CD14-positive monocyte (primary cell): ENCODE data around the gene NRSN2. TPM values are rescaled to one million over a fixed set of nuclear protein-coding genes. Genes with fewer than 3 reads are reported as not detected.

Experiments
- DNase-seq, 3 donors: peaks; one replicate each; pipeline ENCODE4 v3.0.0-alpha.2; 2011 to 2022
- H2AFZ ChIP-seq: 2 replicates; pipeline ENCODE4 v1.6.0; 2012; ENCODE audit warnings: mild to moderate bottlenecking, low read depth, low read length, inconsistent platforms; ENCODE audit not compliant: insufficient read depth, poor library complexity, severe bottlenecking
- H3K27ac ChIP-seq, 2 donors: 1 replicate in 1 of 2; 2 replicates in 1 of 2; pipeline ENCODE4 v1.5.1; 2012 to 2013; ENCODE audit warnings: low read length in 2 of 2, control low read depth in 1 of 2, inconsistent platforms in 1 of 2, low read depth in 1 of 2, mild to moderate bottlenecking in 1 of 2
- H3K27me3 ChIP-seq, 2 donors: one replicate each; pipeline versions ENCODE4 v1.6.0 to v1.6.1; 2011 to 2013; ENCODE audit warnings: low read length in 2 of 2; ENCODE audit not compliant: control insufficient read depth in 2 of 2, insufficient read depth in 2 of 2
- H3K36me3 ChIP-seq, 2 donors: replicated peaks in 1 of 2; 1 replicate in 1 of 2; 2 replicates in 1 of 2; pipeline versions ENCODE4 v1.5.1 to v1.6.1; 2012 to 2013; ENCODE audit warnings: low read length in 2 of 2, control low read depth in 1 of 2, inconsistent platforms in 1 of 2, mild to moderate bottlenecking in 1 of 2; ENCODE audit not compliant: insufficient read depth in 2 of 2, control insufficient read depth in 1 of 2
- H3K4me1 ChIP-seq, 2 donors: 1 replicate in 1 of 2; 2 replicates in 1 of 2; pipeline versions ENCODE4 v1.5.1 to v1.6.1; 2012 to 2013; ENCODE audit warnings: low read length in 2 of 2, control low read depth in 1 of 2, inconsistent platforms in 1 of 2, mild to moderate bottlenecking in 1 of 2, moderate library complexity in 1 of 2; ENCODE audit not compliant: insufficient read depth in 2 of 2, control insufficient read depth in 1 of 2
- H3K4me2 ChIP-seq: replicated peaks from 2 replicates; pipeline ENCODE3; 2012; ENCODE audit warnings: low read length, moderate library complexity, mild to moderate bottlenecking; ENCODE audit not compliant: poor library complexity, severe bottlenecking; ENCODE audit errors: extremely low read depth
- H3K4me3 ChIP-seq, 3 experiments: fragments of 200-600 bp in 1 of 3; sonication (generic) in 1 of 3; replicated peaks in 1 of 3; 1 replicate in 2 of 3; 2 replicates in 1 of 3; pipeline ENCODE4 v1.5.1; 2011 to 2013; ENCODE audit warnings: low read length in 3 of 3, mild to moderate bottlenecking in 3 of 3, control low read depth in 2 of 3, low read depth in 2 of 3, inconsistent platforms in 1 of 3, moderate library complexity in 1 of 3
- H3K79me2 ChIP-seq: 2 replicates; pipeline ENCODE4 v1.6.0; 2012; ENCODE audit warnings: mild to moderate bottlenecking, control low read depth, inconsistent platforms, low read length, moderate library complexity; ENCODE audit not compliant: insufficient read depth
- H3K9ac ChIP-seq: 2 replicates; pipeline ENCODE4 v1.6.0; 2017; ENCODE audit warnings: low read length, mild to moderate bottlenecking; ENCODE audit not compliant: insufficient read depth, poor library complexity, severe bottlenecking
- H3K9me3 ChIP-seq, 2 donors: replicated peaks in 1 of 2; 1 replicate in 1 of 2; 2 replicates in 1 of 2; pipeline versions ENCODE4 v1.5.1 to v1.6.1; 2012 to 2013; ENCODE audit warnings: low read length in 2 of 2, control low read depth in 1 of 2; ENCODE audit not compliant: control insufficient read depth in 1 of 2, insufficient read depth in 1 of 2
- H4K20me1 ChIP-seq: 2 replicates; pipeline ENCODE4 v1.6.0; 2012; ENCODE audit warnings: mild to moderate bottlenecking, low read length, control low read depth, moderate library complexity; ENCODE audit not compliant: insufficient read depth
- H3K27ac Mint-ChIP-seq, 7 donors: one replicate each; pipeline ENCODE4 v1.8.0; 2020; ENCODE audit warnings: mild to moderate bottlenecking in 7 of 7, mixed read lengths in 7 of 7, moderate library complexity in 6 of 7, inconsistent platforms in 2 of 7
- H3K27me3 Mint-ChIP-seq, 3 donors: one replicate each; pipeline ENCODE4 v1.8.0; 2021 to 2022; ENCODE audit warnings: low read depth in 3 of 3, mild to moderate bottlenecking in 3 of 3, mixed read lengths in 3 of 3, moderate library complexity in 3 of 3, inconsistent platforms in 1 of 3
- H3K36me3 Mint-ChIP-seq, 2 donors: one replicate each; pipeline ENCODE4 v1.8.0; 2020; ENCODE audit warnings: mixed read lengths in 2 of 2, inconsistent platforms in 1 of 2, mild to moderate bottlenecking in 1 of 2
- H3K4me1 Mint-ChIP-seq: one replicate; pipeline ENCODE4 v1.8.0; 2020; ENCODE audit warnings: mild to moderate bottlenecking, mixed read lengths
- H3K4me3 Mint-ChIP-seq, 2 donors: one replicate each; pipeline ENCODE4 v1.8.0; 2020; ENCODE audit warnings: mild to moderate bottlenecking in 2 of 2, mixed read lengths in 2 of 2, moderate library complexity in 1 of 2
- H3K9me3 Mint-ChIP-seq, 7 donors: one replicate each; pipeline ENCODE4 v1.8.0; 2020 to 2022; ENCODE audit warnings: mixed read lengths in 7 of 7, mild to moderate bottlenecking in 6 of 7, moderate library complexity in 6 of 7, inconsistent platforms in 2 of 7
- WGBS: methylation state at CpG from one replicate; pipeline ENCODE4 v1.1.5; 2013; ENCODE audit warnings: missing lambda C conversion rate; ENCODE audit not compliant: insufficient coverage; 5-methylcytosine and 5-hydroxymethylcytosine counted together
- intact Hi-C, 2 donors: fragments of 100-400 bp; cut with micrococcal nuclease; formaldehyde crosslinking; loops; one replicate each; pipeline versions ENCODE4 v1.15.0 to v1.15.1; 2023
- polyA plus RNA-seq, 3 donors: library from polyadenylated mRNA; depleted of rRNA in 1 of 3; unstranded in 2 of 3; stranded (reverse) in 1 of 3; fragments of 300-500 nt in 2 of 3; fragments of >200 nt in 1 of 3; fragmentation: Illumina TruSeq in 2 of 3; gene quantifications; 1 replicate in 2 of 3; 2 replicates in 1 of 3; pipeline ENCODE4 v1.2.3, GENCODE V29; 2012 to 2021
- TF ChIP-seq, protein P1 (sequence below): fragments of 200-600 bp; IDR thresholded peaks from one replicate; pipeline ENCODE4 v1.8.0; 2022; ENCODE audit warnings: antibody characterized with exemption, mild to moderate bottlenecking

NRSN2 gene
- polyA plus RNA-seq, 3 donors: 0.09 to 0.73 (median 0.56) TPM

DNA sequence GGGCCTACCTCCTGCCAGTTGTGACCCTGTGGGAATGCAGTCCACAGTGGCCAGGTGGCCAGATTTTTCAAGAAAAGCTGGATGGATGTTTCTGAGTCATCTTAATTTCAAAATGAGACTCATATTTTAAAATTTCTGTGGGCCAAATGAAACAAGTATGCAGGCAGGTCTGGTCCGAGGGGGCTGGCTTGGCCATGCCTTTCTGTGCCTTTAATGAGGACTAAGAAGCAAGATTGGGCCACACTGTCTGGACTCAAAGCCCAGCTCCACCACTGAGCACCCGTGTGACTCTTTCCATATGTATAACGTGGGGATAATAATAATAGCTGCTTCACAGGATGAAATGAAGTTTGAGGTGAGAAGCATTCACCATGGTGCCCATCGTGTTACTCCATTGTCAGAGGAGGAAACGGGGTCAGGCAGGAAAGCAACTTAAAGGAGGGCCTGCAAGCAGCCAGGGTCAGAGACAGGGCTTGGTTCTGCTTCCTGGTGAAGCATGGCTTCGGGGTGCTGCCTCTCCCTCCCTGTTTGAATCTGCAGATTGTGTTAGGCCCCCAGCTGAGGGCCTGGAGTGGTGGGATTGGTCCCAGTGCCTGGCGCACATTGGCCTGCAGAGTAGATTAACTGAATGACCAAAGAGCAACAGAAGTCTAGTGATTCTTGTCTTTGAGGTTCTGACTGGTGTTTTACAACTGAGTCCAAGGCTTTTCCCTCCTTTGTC, 17.8 kb upstream of the NRSN2 start:
- Mint-ChIP-seq H3K9me3 (peaks cover 0 to 6% (median 0%) of the 10 kb centered on the region in 7 donors), H3K4me3 (peak overlapping the region in 1 of 2 donors; percentile 11), H3K27ac (peak overlapping the region in 1 of 7 donors; percentile 39), H3K4me1 (peaks cover 43% of the 10 kb centered on the region), H3K36me3 (no peaks in the 10 kb centered on the region), H3K27me3 (peaks cover 7 to 25% (median 18%) of the 10 kb centered on the region in 3 donors)
- peaks cover 35 to 44% of the 10 kb centered on the region in 2 donors for H3K4me1 ChIP-seq
- WGBS: 55% methylated on average over 6 of the region's 7 CpGs
- no peaks in the 10 kb centered on the region for H3K9me3 ChIP-seq
- intact Hi-C loops: no loop called here
- TF ChIP-seq, protein P1, sequence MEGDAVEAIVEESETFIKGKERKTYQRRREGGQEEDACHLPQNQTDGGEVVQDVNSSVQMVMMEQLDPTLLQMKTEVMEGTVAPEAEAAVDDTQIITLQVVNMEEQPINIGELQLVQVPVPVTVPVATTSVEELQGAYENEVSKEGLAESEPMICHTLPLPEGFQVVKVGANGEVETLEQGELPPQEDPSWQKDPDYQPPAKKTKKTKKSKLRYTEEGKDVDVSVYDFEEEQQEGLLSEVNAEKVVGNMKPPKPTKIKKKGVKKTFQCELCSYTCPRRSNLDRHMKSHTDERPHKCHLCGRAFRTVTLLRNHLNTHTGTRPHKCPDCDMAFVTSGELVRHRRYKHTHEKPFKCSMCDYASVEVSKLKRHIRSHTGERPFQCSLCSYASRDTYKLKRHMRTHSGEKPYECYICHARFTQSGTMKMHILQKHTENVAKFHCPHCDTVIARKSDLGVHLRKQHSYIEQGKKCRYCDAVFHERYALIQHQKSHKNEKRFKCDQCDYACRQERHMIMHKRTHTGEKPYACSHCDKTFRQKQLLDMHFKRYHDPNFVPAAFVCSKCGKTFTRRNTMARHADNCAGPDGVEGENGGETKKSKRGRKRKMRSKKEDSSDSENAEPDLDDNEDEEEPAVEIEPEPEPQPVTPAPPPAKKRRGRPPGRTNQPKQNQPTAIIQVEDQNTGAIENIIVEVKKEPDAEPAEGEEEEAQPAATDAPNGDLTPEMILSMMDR: no peak
- no peak overlapping the region for H2AFZ ChIP-seq
- H3K36me3 ChIP-seq: no peaks in the 10 kb centered on the region
- H3K9ac ChIP-seq: no peak overlapping the region
- H3K27ac ChIP-seq: no peak overlapping the region
- no peak overlapping the region for H3K4me3 ChIP-seq
- H3K79me2 ChIP-seq: no peaks in the 10 kb centered on the region
- H3K4me2 ChIP-seq: no peak overlapping the region
- DNase-seq: no peak
- H4K20me1 ChIP-seq: no peaks in the 10 kb centered on the region
- H3K27me3 ChIP-seq: peaks cover 4 to 13% of the 10 kb centered on the region in 2 donors

DNA sequence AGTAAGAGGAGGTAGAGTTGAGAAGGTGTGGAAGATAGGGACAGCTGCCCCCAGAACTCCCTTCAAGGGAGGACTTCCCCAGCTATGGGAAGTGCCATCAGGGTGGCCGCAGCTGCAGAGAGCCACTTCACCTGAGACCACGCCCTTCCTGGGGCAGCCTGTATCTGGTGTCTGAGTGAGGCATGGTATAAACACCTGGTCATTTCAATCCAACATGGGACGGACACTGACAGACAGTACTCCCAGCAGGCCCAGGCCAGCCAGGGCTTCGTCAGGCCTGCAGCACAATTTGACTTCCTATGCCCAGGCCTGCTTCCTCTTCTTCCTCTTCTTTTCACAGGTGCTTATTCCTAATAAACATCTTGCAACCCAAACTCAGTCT, 17.1 kb upstream of the NRSN2 start:
- H3K36me3 ChIP-seq: no peaks in the 10 kb centered on the region
- Mint-ChIP-seq H3K9me3 (peaks cover 0 to 6% (median 0%) of the 10 kb centered on the region in 7 donors), H3K27me3 (peaks cover 7 to 21% (median 18%) of the 10 kb centered on the region in 3 donors), H3K27ac (no peak overlapping the region), H3K36me3 (no peaks in the 10 kb centered on the region), H3K4me3 (no peak overlapping the region), H3K4me1 (peaks cover 39% of the 10 kb centered on the region)
- TF ChIP-seq, protein P1: no peak
- H4K20me1 ChIP-seq: no peaks in the 10 kb centered on the region
- H3K9me3 ChIP-seq: no peaks in the 10 kb centered on the region
- intact Hi-C loops: no loop called here
- H3K27ac ChIP-seq: no peak overlapping the region
- DNase-seq: no peak
- H3K4me3 ChIP-seq: no peak overlapping the region
- peaks cover 29 to 36% of the 10 kb centered on the region in 2 donors for H3K4me1 ChIP-seq
- 0% methylated on average over 1 of the region's 4 CpGs for WGBS
- no peak overlapping the region for H3K4me2 ChIP-seq
- H3K9ac ChIP-seq: no peak overlapping the region
- no peaks in the 10 kb centered on the region for H3K79me2 ChIP-seq
- H3K27me3 ChIP-seq: peaks cover 4 to 13% of the 10 kb centered on the region in 2 donors
- peak overlapping the region; percentile 16 for H2AFZ ChIP-seq
